ENCODE data around the gene TOGARAM1.

TOGARAM1 gene

DNA sequence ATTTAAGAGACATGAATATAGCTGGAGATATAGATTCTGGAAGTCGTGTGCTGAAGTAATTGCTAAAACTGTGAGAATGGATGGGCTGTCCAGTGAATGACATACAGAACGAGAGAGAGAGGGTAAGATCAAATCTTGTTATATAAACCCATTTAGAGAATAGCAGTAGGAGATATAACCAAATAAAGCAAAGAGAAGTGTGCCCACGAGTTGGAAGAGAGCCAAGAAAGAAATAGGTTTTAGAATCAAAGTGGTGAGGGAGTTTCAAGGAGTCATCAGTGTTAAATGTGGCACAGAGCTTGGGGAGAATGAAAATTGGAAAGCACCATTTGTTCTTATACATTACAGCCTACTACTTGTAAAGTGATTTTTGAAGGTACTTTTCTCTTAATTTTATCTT, 19.2 kb downstream of the TOGARAM1 start:
- TF ChIP-seq CTCF (IDR thresholded peaks at IDR 0.05) = no peak

DNA sequence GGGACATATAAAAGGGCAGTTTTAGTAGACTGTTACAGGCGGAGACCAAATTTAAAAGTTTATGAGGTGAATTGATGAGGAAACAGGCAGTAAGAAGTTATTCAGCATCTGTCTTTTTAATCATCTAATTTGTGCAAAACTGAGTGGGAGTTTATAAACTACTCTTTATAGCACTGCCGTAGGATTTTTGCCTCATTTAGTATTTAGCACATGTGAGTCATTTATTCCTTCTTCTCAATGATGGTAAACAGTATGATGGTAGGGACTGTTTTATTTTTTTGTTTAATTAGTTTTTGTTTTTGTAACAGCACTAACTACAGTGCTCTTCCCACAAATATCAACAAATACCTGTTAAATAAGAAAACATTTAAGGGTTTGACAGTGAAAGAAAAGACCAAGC, 20.6 kb downstream of the TOGARAM1 start:
- no peak for TF ChIP-seq CTCF (IDR thresholded peaks at IDR 0.05)

DNA sequence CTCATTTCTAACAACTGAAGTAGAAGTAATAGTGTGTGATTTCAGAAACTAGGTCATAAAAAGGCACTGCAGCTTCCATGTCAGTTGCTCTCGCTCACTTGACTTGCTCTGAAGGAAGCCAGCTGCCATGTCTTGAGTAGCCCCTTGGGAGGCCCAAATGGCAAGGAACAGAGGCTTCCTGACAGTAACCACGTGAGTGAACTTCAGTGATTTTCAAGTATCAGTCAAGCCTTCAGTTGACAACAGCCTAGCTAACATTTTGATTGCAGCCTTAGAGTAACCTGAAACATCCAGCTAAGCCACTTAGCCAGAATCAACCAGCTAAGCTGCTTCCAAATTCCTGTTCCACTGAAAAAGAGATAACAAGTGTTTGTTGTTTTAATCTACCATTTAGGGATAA, 26.7 kb downstream of the TOGARAM1 start:
- TF ChIP-seq CTCF (IDR thresholded peaks at IDR 0.05) = no peak

DNA sequence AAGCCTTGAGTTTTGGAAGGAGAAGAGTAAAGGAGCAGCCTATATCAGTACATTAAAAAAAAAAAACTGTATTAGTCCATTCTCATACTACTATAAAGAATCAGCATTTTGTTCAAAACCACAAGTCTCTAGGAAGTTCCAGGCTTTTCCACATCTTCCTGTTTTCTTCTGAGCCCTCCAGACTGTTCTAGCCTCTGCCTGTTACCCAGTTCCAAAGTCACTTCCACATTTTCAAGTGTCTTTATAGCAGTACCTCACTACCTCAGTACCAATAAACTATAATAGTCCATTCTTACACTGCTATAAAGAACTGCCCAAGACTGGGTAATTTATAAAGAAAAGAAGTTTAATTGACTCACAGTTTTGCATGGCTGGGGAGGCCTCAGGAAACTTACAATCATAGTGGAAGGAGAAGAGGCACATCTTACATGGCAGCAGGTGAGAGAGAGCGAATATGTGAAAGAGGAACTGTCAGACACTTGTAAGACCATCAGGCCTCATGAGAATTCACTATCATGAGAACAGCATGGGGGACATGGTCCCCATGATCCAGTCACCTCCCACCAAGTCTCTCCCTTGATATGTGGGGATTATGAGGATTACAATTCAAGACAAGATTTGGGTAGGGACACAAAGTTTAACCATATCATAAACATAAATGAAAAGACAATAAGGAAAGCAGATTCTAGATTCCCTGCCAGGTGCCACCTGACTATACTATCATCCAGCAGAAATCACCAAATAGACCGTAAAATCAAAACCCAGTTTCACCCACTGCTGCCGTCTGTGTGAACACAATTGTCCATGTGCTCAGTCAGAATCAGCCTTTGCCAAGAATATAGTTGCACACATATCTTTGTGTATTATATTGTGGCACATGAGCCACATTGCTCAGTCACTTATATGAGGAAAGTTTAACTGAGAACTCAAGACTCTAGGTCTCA, 27.8 kb downstream of the TOGARAM1 start:
- TF ChIP-seq CTCF (IDR thresholded peaks at IDR 0.05) = no peak

GRCh38 chr14:44990533-44990932, 28.5 kb downstream of the TOGARAM1 start:
- TF ChIP-seq CTCF (IDR thresholded peaks at IDR 0.05) = no peak

GRCh38 chr14:44995196-44995595, 33.2 kb downstream of the TOGARAM1 start:
- no peak for TF ChIP-seq CTCF (IDR thresholded peaks at IDR 0.05)

DNA sequence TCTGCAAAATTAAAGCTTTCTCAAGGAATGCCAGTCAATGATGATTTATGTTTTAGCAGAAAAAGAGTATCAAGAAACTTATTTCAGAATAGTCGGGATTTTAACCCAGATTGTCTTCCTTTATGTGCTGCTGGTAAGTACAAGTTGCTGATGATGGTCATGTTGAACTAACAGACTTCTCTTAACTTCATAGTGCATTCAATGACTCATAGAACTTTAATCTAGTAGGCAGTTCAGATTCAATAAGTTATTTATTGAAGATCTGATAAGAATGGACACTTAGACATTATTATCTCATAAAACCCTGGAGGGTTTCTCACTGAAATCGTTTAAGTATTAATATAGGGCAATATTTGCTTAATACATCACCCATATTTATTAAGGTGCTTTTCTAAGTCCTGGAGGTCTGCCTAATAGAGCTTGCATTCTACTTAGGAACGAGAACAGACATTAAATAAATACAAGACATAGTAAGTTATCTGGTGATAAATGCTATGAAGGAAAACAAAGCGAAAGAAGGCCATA, 33.8 kb downstream of the TOGARAM1 start:
- no peak for TF ChIP-seq CTCF (IDR thresholded peaks at IDR 0.05)

Measured in LNCAP (cell line).